GM12872 (cell line): ENCODE results near the gene SGSM1.

ENCODE experiments used
- TF ChIP-seq, protein P1 (sequence below): IDR thresholded peaks from 3 replicates; pipeline ENCODE4 v1.5.1; 2011; ENCODE audit warnings: low read depth, mild to moderate bottlenecking, low read length, moderate library complexity; ENCODE audit not compliant: insufficient read depth

SGSM1 gene

DNA sequence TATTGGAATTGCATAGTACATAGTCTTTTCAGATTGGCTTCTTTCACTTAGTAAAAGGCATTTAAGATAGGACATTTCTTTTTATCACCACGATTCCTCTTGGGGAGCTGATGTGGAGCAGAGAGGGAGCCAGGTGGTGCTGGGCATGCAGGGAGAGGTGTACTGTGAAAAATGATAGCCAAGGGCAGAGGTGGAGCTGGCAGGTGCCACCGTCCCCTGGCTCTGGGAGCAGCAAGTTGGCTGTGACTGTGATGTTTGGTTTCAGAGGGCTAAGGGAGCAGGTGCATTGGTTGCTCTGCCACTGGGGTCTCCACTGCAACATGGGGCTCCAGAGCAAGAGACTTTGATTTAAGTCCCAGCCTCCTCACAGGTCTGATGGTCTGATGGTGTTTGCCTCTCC is 16.5 kb downstream of the SGSM1 start:
- TF ChIP-seq, protein P1, sequence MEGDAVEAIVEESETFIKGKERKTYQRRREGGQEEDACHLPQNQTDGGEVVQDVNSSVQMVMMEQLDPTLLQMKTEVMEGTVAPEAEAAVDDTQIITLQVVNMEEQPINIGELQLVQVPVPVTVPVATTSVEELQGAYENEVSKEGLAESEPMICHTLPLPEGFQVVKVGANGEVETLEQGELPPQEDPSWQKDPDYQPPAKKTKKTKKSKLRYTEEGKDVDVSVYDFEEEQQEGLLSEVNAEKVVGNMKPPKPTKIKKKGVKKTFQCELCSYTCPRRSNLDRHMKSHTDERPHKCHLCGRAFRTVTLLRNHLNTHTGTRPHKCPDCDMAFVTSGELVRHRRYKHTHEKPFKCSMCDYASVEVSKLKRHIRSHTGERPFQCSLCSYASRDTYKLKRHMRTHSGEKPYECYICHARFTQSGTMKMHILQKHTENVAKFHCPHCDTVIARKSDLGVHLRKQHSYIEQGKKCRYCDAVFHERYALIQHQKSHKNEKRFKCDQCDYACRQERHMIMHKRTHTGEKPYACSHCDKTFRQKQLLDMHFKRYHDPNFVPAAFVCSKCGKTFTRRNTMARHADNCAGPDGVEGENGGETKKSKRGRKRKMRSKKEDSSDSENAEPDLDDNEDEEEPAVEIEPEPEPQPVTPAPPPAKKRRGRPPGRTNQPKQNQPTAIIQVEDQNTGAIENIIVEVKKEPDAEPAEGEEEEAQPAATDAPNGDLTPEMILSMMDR: no peak

DNA sequence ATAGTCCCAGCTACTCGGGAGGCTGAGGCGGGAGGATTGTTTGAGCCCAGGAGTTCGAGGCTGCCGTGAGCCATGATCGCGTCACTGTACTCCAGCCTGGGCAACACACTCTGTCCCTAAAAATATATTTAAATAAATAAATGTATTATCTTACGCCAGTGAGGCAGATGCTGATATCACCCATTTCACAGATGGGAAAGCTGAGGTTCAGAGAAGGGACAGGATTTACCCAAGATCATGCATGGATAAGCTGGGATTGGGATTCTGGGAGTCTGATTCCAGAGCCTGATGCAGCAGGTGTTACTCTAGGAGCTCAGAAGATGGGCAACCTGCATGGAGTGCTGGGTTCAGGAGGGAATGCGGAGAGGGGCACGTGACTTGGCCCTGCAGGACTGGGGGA is 17.8 kb downstream of the SGSM1 start:
- TF ChIP-seq, protein P1: no peak

DNA sequence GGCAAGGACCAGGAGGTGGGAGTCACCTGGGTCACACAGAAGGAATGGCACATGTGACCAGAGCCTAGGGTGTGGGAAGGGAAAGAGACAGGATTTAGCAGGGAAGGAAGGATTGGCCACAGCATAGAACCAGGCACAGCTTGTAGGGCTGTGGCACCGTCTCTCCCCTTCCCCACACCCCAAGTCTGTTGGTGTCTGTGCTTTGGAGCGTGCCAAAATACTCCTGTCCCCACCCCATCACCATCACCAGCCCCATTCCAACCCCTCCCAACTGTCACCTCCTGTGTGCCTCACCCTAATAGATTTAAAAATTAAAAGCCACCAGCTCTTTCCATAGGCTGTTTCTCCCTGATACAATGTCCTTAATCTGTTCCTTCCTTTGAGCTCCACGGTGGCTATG is 18.2 kb downstream of the SGSM1 start:
- TF ChIP-seq, protein P1: no peak

DNA sequence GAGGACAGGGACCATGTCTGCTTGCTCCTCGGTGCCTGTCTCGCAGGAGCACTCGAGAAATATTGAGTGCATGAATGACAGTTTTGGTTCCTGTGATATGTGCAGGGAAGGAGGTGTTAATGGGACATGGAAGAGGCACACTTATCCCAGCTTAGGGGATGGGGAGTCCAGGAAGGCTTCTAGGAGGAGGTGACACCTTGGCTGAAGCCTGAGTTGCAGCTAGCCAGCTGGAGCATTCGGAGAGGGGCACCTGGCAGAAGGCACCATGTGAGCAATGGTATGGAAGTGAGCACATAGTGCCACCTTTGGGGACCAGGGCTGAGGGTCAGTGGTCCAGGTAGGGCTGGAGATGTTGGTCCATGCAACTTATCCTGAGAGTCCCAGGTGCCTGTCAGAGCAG is 18.9 kb downstream of the SGSM1 start:
- TF ChIP-seq, protein P1: no peak

DNA sequence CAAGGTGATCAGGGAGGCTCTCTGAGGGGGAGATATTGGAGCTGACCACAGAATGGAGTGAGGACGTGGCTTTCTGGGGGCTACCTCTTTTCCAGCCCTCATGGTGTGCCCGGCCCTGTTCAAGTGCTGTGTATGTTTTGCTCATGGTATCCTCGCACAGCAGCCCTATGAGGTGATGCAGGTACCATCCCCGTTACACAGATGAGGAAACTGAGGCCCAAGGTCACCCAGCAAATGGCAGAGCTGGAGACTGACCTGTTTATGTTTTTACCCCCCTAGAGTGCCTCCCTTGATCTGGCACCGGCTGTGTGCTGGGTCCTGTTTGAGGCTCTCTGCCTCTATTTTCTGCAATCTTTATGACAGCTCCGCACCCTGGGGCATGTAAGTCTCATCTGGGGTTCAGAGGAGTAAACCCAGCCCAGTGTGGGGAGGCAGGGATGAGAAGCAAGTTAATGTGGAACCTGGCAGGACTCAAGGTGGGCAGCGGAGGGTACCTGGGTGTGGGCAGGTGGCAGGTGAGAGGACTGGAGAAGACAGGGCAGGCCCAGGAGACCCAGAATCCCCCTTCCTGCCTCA is 20.8 kb downstream of the SGSM1 start:
- TF ChIP-seq, protein P1: no peak

DNA sequence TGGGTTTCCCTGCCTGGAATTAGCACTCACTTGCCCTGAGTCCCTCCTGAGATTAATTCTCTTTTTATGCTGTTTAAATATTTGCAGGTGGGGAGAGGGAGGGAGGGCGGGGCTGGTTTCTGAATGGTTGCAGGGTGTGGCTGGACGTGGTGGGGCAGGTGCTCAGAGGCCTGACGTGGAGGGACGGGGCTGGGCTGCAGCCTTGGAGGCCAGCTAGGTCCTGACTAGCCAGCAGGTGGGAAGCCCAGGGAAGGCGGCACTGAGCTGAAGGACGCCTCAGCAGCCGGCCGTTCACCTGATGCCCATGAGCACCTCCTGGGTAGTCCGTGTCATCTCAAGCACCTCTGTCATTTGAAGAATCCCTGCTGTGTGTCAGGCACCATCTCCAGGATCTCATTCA is 21.3 kb downstream of the SGSM1 start:
- TF ChIP-seq, protein P1: no peak

DNA sequence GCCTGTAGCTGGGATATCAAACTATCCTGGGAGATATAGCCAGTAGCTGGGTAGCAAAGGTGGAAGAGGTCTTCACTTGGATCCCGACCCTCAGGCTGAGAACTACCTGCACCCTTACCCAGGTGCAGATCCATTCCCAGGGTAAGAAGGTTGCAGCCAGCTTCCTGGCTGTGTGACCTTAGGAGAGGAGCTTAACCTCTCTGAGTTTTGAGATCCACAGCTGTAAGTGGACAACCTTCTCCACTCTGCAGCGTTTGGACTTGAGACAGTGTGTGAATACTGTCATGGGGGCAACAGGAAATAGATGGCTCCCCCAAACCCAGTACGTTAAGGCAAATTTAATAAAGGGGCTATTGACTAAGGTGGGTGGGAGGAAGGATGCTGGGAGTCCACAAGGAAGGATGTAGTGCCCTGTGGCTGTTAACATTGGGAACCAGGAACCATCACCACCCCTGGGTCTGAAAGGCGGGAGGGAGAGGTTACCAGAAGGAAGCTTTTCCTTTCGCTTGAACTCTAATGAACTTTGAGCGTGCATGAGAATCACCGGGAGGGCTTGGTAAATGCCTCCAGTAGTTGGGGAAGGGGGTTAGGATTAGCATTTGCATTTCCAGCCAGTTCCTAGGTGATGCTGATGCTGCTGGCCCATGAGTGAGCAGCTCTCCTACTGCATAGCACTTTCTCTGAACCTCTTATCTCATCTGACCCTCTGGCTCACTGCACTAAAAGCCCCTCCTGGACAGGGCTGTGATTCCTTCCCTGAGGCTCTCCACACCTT is 24.4 kb downstream of the SGSM1 start:
- TF ChIP-seq, protein P1: no peak
